ENCODE measurements around the gene VWA3A.
"Not testable (repeated sequence)": the region's sequence is repeated elsewhere in the genome, so short reads cannot be mapped to it uniquely, and the experiment has no call there.

The VWA3A gene, protein sequence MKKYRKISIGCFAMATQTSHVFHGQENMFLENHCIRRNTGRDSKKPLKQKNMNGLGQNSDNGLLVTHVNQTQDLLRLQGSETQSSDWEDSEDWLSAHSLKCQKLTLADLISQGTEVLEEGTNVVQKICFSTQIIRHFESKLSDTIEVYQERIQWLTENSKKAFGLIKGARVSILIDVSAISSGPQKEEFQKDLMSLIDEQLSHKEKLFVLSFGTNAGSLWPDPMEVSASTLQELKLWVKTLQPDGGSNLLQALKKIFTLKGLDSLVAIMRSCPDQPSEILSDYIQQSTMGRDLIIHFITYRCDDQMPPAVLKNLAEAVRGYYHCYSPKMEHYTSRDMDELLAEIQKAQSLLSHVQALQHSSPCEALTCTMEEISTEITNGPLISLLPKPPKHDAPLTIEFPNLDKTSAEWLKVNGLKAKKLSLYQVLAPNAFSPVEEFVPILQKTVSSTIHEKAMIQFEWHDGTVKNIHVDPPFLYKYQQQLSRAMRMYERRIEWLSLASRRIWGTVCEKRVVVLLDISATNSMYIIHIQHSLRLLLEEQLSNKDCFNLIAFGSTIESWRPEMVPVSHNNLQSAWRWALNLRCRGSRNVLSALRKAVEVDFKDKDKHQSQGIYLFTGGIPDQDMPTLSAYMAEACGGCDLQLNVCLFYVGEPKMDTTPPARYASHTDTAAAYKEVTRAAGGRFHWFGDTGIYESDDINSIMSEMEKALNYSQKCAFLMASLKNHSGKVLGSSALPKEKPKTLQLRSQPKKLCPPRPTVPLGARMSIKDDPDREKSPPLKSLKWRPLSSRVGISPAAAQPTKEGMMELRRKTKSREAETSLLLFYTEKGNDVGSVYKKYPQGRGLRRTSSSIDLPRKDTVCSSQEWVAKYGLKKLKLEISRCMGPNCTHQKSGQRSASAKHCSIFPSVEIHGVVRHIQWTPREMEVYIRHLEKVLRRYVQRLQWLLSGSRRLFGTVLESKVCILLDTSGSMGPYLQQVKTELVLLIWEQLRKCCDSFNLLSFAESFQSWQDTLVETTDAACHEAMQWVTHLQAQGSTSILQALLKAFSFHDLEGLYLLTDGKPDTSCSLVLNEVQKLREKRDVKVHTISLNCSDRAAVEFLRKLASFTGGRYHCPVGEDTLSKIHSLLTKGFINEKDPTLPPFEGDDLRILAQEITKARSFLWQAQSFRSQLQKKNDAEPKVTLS

DNA sequence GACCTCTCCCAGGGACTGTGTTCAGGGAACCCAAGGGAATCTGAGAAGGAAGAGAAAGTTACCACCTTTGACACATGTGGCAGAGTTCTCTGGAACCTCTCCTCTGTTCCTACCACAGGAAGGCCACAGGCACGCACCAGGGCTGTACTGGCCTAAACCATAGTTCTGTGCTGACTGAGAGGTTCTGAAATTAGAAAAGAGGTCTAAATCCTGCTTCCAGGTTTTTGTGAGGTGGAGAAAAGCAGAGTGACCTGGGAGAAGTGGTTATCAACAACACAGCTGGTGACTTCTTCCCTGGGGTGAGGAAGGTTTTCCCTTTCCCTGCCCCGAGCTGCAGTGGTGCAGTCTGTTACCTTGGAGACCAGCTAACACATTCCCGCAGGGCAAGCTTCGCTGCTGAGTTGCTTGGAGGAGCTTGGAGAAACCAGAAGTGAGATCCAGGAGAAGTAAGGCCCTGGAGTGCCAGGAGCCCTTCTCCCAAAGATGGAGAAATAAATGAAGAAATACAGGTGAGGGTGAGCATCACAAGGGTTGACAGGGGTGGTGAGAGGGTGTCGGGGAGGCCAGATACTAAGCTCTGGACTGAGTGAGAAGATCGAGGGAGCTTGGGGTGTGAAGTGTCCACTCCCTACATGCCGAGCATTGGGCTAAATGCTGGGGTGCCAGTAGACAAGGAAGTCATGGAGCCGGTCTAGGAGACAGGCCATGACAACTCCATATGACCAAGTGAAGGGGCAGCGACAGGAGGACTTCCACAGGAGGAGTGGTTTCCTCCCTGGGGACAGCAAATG is at the start of gene VWA3A:
TSS of gene VWA3A (plus strand) at position 399 of the 791 bp plus-strand sequence. CDS start at position 496, 97 bp downstream.
- FAIRE-seq: no peak

DNA sequence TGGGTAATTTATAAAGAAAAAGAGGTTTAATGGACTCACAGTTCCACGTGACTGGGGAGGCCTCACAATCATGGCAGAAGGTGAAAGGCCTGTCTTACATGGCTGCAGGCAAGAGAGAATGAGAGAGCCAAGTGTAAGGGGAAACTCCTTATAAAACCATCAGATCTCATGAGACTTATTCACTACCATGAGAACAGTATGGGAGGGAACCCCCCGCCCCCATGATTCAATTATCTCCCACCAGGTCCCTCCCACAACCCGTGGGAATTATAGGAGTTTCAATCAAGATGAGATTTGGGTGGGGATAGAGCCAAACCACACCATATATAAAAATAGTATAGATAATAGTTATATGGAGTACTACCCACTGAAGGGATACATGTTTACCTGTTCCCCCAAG is 48.5 kb upstream of the VWA3A start:
- FAIRE-seq: not testable (repeated sequence)

DNA sequence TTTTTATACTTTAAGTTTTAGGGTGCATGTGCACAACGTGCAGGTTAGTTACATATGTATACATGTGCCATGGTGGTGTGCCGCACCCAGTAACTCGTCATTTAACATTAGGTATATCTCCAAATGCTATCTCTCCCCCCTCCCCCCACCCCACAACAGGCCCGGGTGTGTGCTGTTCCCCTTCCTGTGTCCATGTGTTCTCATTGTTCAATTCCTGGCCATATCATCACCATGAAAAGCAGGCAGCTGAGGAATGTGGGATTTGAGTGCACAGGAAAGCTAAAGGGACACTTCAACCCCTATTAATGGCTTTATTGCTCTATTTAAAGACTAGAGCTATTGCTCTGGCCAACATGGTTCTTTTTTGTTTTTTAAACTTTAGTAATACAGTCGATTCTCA is 46.5 kb upstream of the VWA3A start:
- not testable (repeated sequence) for FAIRE-seq

DNA sequence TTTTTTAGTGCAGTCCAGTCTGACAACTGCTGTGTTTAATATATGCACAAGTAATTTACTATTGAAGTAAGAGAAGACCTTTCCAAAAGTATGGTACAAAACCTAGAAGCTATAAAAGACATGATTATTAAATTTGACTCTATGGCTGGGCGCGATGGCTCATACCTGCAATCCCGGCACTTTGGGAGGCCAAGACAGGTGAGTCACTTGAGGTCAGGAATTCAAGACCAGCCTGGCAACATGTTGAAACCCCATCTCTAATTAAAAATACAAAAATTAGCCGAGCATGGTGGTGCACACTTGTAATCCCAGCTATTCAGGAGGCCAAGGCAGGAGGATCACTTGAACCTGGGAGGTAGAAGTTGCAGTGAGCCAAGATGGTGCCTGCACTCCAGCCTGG is 41.4 kb upstream of the VWA3A start:
- FAIRE-seq: no peak

DNA sequence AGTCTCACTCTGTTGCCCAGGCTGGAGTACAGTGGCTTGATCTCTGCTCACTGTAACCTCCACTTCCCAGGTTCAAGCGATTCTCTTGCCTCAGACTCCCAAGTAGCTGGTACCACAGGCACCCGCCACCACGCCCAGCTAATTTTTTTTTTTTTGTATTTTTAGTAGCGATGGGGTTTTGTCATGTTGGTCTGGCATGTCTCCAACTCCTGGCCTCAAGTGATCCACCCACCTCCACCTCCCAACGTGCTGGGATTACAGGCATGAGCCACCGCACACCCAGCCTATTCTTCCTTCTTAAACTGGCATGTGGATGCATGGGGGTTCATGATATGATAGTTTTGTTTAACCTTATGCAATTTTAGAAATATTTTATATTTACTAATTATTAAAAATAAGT is 39.4 kb upstream of the VWA3A start:
- no peak for FAIRE-seq

DNA sequence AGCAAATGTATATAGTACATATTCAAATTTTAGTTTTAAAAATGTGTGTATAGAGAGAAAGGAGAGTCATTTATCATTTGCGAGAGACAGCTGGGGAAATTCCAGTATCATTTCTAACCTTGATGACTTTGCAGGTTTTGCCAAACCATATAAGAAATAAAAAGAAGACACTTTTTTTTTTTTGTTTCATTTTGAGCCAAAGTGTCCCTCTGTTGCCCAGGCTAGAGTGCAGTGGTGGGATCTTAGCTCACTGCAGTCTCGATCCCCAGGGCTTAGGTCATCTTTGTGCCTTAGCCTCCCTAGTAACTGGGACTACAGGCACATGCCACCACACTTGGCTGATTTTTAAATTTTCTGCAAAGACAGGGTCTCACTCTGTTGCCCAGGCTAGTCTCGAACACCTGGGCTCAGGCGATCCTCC is 38.4 kb upstream of the VWA3A start:
- no peak for FAIRE-seq

DNA sequence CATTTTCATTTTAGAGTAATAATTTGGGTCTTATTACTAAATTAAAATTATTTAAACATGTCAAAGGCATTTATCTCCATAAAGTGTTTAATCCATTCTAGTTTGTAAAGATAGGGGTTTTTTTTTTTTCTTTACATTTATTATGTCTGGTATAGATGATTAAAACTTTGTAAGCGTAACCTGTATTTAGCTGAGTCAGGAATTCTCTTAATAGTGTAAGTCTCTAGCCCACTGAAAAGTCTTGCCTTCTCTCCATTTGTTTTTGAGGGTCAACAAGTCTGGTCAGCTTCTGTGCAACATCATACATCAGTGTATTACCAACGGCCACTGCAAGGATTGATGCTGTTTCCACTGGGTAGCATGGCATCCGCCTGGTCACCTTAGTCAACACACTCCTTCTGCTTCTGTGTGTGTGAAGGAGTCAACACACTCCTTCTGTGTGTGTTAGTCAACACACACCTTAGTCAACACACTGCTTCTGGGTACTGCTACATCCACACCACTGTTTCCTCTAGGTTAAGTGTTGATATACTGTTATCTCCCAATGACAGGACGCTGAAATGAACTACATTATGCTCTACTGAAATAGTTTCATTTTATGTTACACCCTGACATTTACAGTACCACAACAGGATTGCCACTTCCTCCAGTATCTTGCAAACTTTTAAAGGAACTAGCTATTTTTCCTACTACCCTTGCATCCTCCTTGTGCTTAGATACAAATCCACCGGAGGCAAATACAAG is 37.3 kb upstream of the VWA3A start:
- no peak for FAIRE-seq

DNA sequence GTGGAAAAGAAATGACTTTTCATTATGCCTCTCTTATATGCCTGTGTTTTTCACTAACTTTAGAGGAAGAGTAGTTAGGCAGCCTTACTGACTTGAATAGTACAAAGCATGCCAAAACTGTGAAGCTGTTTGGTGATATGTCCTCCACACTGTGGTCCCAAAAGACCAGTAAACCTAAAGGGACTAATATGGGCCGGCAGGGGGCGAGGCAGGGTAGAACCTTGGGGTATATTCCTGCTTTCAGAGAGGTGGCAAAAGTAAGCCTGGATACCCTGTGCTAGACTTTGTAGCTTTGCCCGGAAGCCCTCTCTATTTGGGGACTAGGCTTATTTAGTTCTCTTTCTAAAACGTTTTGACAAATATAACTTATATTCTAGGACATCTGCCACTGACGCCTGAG is 36.5 kb upstream of the VWA3A start:
- FAIRE-seq: no peak

DNA sequence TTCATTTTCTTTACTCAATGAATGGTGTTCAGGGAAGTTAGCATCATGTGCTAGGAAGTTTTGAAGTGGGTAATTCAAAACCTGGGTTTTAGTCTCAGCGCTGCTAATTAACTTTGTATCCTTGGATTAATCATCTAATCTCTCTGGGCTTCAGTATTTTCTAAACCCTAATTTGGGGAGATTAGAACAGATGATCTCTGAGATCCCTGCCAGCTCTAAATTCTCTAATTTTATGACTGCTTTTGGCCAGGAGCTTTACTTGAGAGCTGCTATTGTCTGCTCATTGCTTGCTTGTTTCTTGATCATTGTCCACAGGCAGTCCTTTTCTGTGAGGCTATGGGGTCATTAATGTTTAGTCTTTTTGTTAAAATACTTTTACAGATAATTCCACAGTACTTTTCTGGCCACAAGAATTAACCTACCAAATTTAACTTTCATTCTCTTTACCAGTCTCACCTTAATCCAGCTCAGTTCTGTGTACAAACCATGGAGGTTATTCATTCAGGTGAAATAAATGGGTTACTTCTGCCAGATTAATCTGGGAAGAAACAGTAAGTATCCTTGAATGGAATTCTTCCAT is 28.4 kb upstream of the VWA3A start:
- FAIRE-seq: no peak

DNA sequence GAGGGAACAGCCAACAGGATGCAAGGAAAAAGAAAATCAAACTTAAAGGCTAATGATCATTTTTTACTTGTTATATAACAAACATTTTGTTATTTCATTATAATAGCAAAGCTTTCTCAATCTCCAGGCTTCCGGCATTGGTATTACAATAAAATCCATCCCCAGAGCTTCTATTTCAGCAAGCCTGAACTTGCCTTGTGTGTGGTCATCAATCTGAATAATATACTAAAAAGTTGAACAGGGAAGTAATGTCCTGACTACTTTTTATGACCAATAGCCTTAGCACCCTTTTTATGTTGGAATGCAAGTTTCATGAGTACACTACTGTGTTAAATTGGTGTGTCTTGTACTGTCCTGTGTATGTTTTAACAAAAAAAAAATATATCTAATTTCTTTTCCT is 27.1 kb upstream of the VWA3A start:
- FAIRE-seq: no peak

DNA sequence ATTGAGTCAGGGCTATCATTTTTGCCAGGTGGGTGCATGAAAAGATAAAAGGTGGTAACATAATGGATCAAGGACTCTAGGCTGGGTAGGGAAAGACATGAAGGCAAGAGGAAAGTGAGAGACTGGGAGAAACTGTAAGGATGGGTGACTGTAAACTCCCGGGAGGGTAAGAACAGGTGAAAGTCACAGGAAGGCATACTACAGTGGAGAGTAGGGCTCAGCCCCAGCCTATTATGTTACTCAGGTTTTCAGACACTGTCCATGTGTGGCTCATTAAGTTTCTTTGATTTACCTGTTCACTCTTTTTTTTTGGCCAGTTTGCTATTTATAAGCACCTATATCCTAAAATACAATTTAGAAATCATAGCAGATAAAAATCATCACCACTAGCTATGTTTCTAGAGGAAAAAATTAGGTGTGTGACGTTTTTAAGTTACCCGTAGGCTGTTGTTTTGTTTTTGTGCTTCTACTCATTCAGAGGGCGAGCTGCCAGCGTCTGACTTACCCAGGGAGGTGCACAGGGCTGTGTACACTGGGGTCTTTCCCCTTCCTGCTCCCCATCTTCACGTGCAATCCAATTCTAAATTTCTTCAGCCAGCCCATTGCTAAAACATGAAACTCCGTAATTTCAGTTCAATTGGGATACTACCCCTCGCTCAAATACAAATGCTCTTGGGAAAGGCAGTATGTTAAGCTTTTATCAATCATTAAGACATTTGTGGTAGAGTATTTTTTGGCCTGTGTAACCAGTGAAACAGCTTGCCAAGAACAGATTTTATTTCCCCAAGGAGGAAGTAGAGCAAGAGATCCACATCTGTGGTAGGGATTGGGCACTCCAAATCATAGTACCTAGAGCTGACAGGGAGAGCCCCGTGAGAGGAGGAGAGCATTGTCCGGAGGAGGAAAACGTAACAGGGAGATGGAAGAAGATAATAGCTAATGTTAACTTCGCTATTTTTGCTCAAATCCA is 21.7 kb upstream of the VWA3A start:
- no peak for FAIRE-seq

DNA sequence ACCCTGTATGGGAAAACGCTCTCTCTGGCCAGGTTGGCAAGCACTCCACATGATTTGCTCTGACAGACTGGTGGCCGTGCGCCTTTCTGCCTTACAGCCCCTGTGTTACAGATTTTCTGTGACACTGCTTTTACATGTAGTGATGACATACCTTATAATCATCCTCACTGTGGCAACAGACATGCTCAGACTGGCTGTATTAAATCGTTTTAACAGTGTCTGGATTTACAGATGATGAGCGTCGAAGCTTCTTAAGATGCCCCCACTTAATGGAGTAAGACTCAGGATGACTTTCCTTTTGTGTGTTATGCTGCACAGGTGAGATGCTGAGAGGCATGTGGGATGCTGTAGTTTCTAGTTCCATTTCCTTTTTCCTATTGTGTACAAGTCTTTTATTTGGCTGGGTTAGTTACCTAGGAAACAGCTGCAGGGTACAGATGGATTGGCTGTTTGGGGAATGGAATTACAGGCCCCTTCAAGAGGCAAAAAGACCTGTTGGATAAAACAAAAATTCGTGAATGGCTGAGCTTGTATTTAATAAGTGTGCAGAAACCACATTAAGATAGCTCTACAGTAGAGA is 20.9 kb upstream of the VWA3A start:
- FAIRE-seq: no peak

DNA sequence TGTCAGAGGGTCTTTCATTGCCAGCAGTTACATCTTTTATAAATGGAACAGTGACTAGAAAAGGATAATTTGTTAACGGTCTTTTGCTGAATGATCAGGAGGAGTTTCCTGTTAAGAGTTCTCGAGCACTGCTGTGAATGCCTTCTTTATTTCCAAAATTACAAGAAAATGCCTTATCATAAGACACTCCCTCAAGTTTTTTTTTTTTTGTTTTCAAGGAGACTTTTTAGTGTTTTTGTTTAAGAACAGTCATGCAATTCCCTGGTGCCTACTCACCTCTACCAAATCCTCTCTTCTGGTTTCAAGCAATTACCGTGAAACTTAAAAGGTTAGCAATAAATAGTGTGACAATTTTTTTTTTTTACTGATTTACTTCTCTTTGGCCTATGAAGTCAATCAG is 19.0 kb upstream of the VWA3A start:
- no peak for FAIRE-seq

DNA sequence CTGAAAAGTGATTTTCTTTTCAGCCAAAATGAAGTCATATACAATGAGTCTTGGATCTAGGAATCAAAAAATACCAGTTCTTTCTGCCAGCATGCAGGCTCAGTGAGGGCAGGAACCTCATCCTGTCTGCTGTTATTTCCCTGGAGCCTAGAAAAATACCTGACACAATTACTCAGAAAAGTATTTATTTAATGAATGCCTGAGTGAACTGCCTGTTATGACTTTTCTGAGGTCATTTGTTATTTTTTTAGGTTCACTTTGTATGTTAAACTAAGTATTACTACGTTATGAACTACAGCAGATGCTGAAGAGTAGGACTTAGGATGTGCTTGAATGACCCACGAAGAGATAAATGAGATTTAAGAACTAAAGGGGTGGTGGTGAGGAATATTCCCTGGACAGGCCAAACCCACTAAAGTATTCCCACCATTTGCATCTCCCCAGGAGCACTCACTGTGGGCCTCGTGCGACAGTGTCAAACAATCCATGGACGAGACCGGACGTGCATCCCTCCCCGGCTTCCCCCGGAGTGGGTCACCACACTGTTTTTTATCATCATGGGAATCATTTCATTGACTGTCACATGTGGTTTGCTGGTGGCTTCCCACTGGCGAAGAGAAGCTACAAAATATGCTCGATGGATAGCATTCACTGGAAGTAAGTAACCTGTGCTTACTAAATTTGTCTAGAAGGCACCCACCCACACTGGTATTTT is 17.1 kb upstream of the VWA3A start:
- FAIRE-seq: no peak

DNA sequence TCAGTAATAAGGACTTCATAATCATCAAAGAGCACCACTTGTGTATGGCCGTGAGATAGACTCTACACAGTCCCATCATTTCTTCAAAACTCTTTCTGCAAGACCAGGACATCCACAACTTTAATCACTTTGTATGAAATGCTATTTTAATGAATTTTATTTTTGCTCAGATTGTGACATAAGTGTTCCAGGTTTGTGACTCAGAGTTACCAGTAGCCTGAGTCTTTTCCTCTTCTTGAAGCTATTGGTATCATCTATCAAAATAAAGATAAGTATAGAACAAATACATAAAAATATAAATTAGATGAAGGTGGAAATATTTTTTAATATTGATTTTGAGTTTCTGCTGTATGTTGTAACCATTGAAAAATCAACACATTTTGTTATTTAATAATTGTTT is 16.6 kb upstream of the VWA3A start:
- FAIRE-seq: no peak

DNA sequence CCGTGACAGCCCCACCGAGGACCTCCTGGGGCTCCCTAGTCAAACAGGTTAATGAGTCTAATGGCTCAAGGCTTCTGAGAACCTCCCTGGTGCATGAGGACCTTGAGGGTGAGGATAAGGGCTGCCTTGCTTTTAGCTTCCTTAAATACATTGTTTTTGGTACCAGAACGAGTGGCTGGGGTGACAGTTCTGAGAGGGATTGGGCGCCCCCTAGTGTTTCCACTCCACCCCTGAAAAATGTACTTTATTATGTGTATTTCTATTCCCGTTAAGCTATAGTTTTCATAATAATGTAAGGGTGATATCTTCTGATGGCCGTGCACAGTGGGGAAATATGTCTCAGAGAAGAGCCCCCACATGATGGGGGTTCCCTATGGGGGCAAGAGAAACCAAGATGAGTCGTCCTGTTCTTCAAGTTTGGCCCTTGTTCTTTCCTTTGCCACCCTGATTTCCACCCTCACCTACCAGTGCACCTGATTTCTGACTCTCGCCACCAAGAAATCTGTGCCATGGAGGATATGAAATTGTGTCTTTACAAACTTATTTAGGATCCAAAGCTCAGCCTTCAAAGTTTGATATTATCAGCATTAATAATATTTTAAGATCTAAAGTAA is 14.5 kb upstream of the VWA3A start:
- no peak for FAIRE-seq

DNA sequence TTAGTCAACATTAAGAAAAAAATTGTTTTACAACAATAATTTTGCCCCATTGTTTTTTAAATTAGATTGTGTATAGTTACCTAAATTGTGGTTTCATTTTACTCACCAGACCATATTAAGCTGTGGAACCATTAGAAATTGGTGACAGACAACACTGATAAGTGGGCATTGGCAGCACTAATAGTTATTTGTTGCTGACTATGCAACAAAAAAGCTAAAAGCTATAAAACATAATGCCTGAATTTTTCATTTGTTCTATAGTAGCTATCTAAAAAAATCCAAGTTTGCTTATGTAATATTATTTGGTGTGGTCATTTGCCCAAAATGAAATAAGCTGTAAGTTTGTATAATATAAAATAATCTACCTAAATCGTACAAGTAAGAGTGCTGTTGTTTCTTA is 13.7 kb upstream of the VWA3A start:
- no peak for FAIRE-seq

DNA sequence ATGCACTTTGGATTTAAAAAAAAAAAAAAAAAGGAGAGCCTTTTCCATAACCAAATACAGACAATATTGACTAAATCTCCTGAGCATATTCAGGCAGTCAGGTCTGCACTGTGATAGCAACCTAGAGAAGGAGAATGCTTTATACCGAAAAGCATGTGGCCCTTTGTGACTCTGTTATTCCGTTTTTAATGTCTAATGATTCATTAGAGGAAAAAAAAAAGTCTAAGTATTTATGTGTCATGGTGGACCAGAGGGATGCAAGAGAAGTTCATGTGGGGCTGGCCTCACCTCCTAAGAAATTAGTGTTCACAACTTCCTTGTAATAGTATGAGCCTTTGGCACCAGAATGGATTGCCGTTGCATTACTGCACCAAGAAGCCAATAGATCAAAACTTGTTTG is 11.3 kb upstream of the VWA3A start:
- FAIRE-seq: no peak

DNA sequence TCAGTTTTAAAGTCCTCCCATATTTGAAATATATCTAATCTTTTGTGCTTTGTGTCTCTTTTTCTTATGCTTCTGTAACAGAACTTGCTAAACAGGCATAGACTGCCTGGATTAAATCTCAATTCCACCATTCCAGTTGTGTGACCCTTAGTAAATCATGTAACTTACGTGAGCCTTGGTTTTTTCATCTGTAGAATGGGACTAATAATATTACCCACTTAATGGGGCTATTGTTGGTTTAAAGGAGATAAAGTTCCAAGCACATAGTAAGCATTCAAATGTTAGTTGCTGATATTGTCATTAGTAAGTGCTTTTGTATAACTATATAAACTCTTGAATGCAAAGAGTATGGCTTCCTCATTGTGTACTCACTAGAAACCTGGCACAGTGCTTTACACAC is 5.9 kb upstream of the VWA3A start:
- FAIRE-seq: no peak
